ENCODE measurements around the gene MISP. TPM values are rescaled to one million over a fixed set of nuclear protein-coding genes. Genes with fewer than 3 reads are reported as not detected.
A peak's percentile ranks its signal among the peaks of the same experiment; 100 is the strongest.

The MISP gene
- total and polyA plus RNA-seq, 9 of the 15 experiments (the other 6 are each of a cell fraction or from before 2014, with no cell fraction given), result 0.04 to 0.29 (median 0.05) TPM; not detected in 5

- TF ChIP-seq ZBTB5 (IDR thresholded peaks at IDR 0.05), result no peak
- TF ChIP-seq FOSL1 (tag; conservative IDR thresholded peaks at IDR 0.05), result no peak
Measured at GRCh38 chr19:810077-810855, 59.4 kb downstream of the MISP start (continued).

- no peak for FAIRE-seq
- Histone ChIP-seq H3K79me2 (ENCODE audit: control insufficient read depth, insufficient read depth, low read length) (peaks cover 31% of the 10 kb centered on the region), H3K27ac (ENCODE audit: extremely low read depth, low read depth, low read length) (no peak overlapping the region), H3K9ac (ENCODE audit: insufficient read depth in 1 of 2, low read depth in 2 of 2, low read length in 2 of 2) (no peak overlapping the region), H3K9me1 (ENCODE audit: control insufficient read depth, insufficient read depth, low read length) (no peaks in the 10 kb centered on the region), H3K9me3 (replicated peaks; ENCODE audit: control insufficient read depth, insufficient read depth, low read depth, low read length) (peaks cover 3% of the 10 kb centered on the region), H3K27me3 (ENCODE audit: control insufficient read depth in 2 of 2, insufficient read depth in 2 of 2, low read length in 2 of 2) (no peaks in the 10 kb centered on the region), H3K4me3 (no peak overlapping the region), H4K20me1 (replicated peaks; ENCODE audit: control insufficient read depth, insufficient read depth, low read length) (no peaks in the 10 kb centered on the region), H3K4me2 (ENCODE audit: insufficient read depth, low read length) (no peak overlapping the region), H2AFZ (ENCODE audit: low read depth, low read length) (no peak overlapping the region), H3K4me1 (replicated peaks in 1 of 2; ENCODE audit: control insufficient read depth in 2 of 2, insufficient read depth in 2 of 2, low read length in 2 of 2) (peaks cover 0 to 44% of the 10 kb centered on the region in 2 experiments; a peak in 2 of 5 replicates), H3K36me3 (ENCODE audit: control insufficient read depth, insufficient read depth, low read length) (peaks cover 92% of the 10 kb centered on the region)
- BruUV-seq (replicated peaks), result no TSS peak
- CTCF ChIA-PET (ENCODE audit: low intra/inter-chr PET ratio), result no interaction called here
- DNase-seq (ENCODE audit: extremely low read depth in 1 of 4, low spot score in 3 of 4), result peak in 2 of 4 experiments; percentile 36 to 40
- WGBS (ENCODE audit: insufficient coverage, low coverage, missing lambda C conversion rate), result 96% methylated on average over 14 of the region's 25 CpGs
- in situ Hi-C loops (cut with MboI), result no loop called here
- POLR2A ChIA-PET, result interaction anchor here (1.2 to 3.0 kb wide), 3 partner anchors 8 to 12 kb away, joined by 3 to 20 read pairs (median 8); no protein-coding TSS in a partner anchor
- intact Hi-C loops (cut with micrococcal nuclease), result no loop called here
- ATAC-seq, result peak; percentile 9; the same call in 2 of the 3 replicates
- TF ChIP-seq POLR2AphosphoS5 (IDR thresholded peaks at IDR 0.05; ENCODE audit: control insufficient read depth, insufficient read depth, low read depth, low read length), result 0 out of 2 replicates have a peak, but pooled peaks have one; percentile 12
- peak; percentile 40 for TF ChIP-seq CCNT2 (IDR thresholded peaks at IDR 0.05; ENCODE audit: borderline replicate concordance, extremely low read depth, insufficient read length, low read depth, low read length)
- TF ChIP-seq NUFIP1 (IDR thresholded peaks at IDR 0.05; ENCODE audit: partially characterized antibody), result no peak
- TF ChIP-seq TFE3 (CRISPR knock-in tag; IDR thresholded peaks at IDR 0.05), result peak; percentile 27
- peak; percentile 73; the same call in 1 of the 2 replicates for TF ChIP-seq ZBTB33 (CRISPR knock-in tag; IDR thresholded peaks at IDR 0.05)
- TF ChIP-seq ADNP (tag; IDR thresholded peaks at IDR 0.05), result no peak
- TF ChIP-seq SUPT5H (IDR thresholded peaks at IDR 0.05), result peak; percentile 56; the same call in 1 of the 2 replicates
- TF ChIP-seq POLR2G (IDR thresholded peaks at IDR 0.05; ENCODE audit: low read depth, low read length), result peak; percentile 65
- peak; percentile 64 for TF ChIP-seq RBFOX2 (IDR thresholded peaks at IDR 0.05; ENCODE audit: low read depth, low read length)
- 0 out of 2 replicates have a peak, but pooled peaks have one; percentile 6 for TF ChIP-seq MYNN (IDR thresholded peaks at IDR 0.05)
- no peak for TF ChIP-seq MYNN (CRISPR knock-in tag; IDR thresholded peaks at IDR 0.05)
Measured at GRCh38 chr19:810883-811489, 60.1 kb downstream of the MISP start.
